ENCODE data around the gene OR6C75.
"Not testable (repeated sequence)": the region's sequence is repeated elsewhere in the genome, so short reads cannot be mapped to it uniquely, and the experiment has no call there.

The OR6C75 gene

DNA sequence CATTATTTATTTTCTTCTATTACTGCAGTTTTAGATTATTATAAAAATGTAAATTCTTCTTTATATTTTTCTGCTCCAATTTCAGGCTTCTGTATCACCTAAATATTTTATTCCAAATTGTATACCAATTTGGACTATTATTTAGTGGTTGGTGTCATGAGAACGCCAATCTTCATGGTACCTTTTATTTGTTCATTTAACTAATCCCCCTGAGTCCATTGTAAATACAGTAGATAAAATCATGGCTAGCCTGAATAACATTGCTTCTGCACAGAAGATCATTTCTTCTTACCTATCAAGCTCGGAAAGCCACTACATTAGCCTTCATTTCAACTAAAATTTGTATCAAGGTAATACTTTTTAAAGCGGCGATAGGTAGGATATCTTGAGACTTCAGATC lies at the start of gene OR6C75:
Gene OR6C75 (plus strand): TSS at position 301 of the 400 bp plus-strand sequence. CDS start 2,136 bp downstream, outside the sequence.
- no peak for DNase-seq

DNA sequence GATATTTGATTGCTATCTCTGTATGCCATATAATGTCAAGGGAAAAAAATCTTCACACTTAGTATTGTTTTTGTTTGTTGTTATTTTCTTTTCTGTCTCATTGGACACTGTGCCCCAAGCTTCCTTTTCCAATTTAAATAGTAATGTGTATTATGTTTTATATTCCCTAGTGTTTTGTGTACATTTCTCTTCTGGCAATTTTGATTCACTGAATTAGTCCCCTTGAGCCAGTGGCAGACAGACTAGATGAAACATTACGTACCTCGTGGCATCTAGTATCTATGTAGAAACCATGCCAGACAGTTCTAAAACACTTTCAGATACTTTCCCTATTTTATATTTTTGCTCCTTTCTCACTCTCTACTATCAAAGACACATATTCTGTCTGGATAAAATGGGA lies 48.7 kb upstream of the OR6C75 start, which contains the start of gene OR6C1:
Gene OR6C1 (plus strand): TSS at position 301 of the 400 bp plus-strand sequence. CDS start 6,257 bp downstream, outside the sequence.
- no peak for DNase-seq

DNA sequence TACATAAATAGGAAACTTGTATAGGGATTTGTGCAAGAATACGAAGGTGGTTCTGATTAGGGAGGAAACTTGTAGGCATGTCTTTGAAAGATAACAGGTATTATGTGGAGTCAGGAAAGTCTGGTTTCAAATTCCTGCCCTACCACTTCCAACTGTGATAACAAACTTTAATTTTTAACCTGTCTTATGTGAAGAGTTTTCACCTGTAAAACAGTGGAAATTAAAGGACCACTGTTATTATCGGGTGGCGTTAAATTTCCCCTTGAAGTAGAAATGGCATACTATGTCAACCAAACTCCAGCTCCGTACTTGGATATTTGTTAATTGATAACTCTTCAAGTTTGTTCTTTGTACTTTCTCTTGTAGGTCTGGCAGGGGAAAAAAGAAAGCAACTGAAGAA lies 42.6 kb upstream of the OR6C75 start:
- DNase-seq, result no peak

DNA sequence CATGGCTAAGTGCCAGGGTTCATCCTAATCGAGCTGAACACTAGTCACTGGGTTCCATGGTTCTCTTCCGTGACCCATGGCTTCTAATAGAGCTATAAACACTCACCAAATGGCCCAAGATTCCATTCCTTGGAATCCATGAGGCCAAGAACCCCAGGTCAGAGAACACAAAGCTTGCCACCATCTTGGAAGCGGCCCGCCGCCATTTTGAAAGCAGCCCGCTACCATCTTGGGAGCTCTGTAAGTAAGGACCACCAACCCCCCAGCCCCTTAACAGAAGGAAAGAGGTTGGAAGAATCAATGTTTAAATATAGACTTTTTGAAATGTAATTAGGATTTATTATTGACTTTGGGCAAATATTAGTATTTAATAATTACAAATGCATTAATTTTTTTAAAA lies 37.0 kb upstream of the OR6C75 start:
- not testable (repeated sequence) for DNase-seq

DNA sequence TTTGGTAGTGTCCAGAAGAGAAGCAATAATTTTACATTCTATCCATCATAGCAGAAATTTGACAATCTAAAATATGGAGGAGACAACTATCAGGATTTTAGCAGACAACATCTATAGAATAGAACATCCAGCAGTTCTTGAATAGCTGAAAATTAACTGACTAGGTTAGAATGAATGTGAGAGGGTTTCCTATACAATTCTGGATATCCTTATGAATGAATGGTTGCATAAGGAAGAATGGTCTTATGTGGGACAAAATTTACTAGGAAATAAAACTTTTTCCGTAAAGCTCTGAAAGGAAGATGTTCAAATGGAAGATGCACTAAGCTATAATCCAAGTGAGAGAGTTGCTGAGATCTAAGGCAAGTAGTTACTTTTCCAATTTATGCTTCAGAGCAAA lies 32.3 kb upstream of the OR6C75 start, which contains the start of gene OR6C3:
Gene OR6C3 (plus strand): TSS at position 301 of the 400 bp plus-strand sequence. CDS start 955 bp downstream, outside the sequence.
- no peak for DNase-seq

DNA sequence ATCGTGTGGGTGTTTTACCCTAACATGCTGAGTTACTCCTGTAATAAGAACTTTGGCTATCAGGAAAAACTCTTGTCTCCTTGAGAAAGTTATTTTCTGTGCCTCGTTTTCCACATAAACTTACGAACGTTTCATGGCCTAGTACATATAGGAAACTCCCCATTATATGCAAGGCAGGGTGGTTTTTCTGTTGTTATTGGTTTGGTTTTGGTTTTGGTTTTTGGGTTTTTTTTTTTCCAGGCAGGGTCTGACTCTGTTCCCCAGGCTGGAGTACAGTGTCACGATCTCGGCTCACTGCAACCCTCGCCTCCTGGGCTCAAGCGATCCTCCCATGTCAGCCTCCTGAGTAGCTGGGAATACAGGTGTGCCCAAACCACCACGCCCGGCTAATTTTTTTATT lies 26.8 kb upstream of the OR6C75 start:
- DNase-seq, result no peak

DNA sequence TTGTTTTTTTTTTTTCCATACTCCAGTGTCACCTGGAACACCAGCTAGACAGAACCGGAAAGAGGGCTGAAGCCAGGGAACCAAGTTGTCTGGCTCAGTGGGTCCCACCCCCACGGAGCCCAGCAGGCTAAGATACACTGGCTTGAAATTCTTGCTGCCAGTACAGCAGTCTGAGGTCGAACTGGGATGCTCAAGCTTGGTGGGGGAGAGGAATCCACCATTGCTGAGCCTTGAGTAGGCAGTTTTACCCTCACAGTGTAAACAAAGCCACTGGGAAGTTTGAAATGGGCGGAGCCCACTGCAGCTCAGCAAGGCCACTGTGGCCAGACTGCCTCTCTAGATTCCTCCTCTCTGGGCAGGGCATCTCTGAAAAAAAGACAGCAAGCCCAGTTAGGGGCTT lies 7.4 kb upstream of the OR6C75 start:
- not testable (repeated sequence) for DNase-seq

DNA sequence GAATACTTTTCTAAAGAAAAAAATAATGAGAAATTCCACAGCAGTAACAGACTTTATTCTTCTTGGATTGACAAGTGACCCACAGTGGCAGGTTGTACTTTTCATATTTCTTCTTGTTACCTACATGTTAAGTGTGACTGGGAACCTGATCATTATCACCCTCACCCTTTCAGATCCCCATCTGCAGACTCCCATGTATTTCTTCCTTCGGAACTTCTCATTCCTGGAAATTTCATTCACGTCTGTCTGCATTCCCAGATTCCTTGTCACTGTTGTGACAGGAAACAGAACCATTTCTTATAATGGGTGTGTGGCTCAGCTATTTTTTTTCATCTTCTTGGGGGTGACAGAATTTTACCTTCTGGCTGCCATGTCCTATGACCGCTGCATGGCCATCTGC lies 2.3 kb downstream of the OR6C75 start:
- no peak for DNase-seq

DNA sequence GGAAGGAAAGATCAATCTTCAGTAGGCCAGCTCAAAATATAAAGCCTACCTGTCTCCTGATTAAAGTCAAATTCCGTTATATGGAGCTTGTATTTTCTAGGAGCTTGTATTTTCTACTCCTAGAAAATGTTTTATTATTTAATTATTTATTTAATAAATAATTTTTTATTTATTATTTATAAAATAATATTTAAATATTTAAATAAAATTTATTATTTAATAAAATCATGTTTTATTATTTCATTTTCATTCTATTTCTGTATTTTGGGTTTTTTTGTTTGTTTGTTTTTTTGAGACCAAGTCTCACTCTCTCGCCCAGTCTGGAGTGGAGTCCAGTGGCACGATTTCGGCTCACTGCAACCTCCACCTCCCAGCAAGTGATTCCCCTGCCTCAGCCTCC lies 9.7 kb downstream of the OR6C75 start:
- no peak for DNase-seq

DNA sequence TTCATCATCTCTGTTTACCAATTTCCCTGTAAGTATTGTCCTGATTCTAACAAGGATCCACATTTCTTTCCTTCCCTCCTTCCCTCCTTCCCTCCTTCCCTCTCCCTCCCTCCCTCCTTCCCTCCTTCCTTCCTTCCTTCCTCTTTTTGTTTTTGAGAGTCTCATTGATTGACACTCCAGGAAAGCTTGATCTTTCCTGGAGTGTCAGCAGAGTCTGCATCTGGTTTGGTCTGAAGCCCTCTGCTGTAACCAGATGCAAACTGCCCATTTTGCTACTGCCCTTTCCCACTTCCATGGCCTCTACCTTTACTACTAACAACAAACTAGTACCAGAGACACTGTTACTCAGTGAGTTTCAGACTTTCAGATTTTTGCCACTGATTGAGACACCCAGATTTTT lies 23.1 kb downstream of the OR6C75 start:
- no peak for DNase-seq

DNA sequence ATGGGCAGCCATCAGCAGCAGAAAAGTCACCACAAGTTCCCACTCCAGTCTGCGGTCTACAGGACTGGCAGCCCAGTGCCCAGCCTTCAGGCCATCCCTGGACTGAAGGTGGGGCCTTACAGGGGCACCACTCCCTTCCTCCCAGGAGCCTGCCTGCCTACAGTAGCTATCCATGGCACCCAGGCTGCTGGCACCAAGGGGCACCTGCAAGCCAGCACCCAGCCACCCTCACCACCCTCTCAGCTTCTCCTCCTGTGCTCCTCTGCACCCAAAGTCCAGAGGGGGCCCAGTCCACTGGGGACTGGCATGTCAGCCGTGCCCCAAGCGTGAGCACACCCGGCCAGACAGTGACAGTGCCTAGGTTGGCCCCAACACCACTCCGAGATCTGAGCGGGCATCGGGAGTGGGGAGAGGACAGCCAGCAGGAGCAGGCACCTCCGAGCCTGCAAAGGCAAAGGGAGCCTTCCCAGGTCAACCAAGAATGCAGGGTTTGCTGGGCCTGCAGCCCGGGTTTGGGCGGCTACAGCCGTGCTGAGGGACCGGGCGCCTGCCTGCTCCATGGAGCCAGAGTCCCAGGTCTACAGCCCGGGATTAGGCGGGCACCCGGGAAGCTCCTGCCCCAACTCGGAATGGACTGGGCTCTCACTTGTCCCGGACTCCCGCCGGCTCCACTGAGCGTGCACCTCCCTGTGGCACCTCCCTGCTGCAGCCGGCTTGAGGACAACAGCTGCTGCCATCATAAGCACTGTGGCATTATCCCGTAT lies 29.4 kb downstream of the OR6C75 start:
- DNase-seq, result no peak

DNA sequence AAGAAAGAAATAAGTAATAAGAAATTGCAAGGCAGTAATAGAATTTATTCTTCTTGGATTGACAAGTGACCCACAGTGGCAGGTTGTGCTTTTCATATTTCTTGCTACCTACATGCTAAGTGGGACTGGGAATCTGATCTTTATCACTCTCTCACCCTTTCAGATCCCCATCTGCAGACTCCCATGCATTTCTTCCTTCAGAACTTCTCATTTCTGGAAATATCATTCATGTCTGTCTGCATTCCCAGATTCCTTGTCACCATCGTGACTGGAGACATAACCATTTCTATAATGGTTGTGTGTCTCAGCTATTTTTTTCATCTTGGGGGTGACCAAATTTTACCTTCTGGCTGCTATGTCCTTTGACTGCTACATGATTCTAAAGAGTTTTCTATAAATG lies 33.6 kb downstream of the OR6C75 start:
- no peak for DNase-seq

DNA sequence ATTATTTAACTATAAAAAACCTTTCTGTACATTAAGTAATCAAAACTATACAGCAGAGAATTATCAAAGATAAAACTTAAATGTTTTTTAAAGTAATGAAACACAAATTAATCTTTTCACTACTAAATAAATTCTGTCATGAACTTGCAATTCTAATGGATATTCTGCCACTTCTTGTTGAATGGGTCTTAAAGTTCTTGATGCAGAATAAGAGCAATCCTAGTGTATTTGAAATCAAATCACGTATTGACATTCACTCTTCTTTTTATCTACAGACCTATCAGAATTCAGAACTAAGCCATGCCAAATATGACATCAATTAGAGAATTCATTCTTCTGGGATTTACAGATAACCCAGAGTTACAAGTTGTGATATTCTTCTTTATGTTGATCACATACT lies 37.5 kb downstream of the OR6C75 start, which contains the start of gene OR6C65:
Gene OR6C65 (plus strand): TSS at position 301 of the 400 bp plus-strand sequence. CDS start 0 bp downstream, at position 301.
- DNase-seq, result no peak

DNA sequence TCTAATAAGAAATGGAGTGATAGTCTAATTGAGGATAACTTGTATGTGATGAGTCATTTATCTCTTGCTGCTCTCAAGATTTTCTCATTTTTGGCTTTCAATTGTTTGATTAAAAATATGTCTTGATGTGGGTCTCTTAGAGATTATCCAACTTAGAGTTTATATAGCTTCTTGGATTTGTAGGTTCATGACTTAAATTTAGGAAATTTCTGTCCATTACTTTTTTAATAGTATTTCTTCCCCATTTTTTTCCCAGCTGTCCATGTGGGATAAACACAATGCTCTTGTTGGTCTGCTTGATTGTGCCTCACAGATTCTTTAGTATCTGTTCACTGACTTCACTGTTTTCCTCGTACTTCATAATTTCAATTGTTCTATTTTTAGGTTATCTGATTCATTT lies 45.1 kb downstream of the OR6C75 start:
- no peak for DNase-seq

DNA sequence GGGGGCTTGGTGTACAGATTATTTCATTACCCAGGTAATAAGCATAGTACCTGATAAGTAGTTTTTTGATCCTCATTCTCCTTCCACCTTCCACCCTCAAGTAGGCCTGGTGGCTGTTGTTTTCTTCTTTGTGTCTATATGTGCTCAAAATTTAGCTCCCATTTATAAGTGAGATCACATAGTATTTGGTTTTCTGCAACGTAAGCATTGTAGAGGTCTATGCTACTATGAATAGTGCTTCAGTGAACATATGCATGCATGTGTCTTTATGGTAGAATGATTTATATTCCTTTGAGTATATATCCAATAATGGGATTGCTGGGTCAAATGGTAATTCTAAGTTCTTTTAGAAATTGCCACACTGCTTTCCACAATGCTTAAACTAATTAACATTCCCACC lies 46.4 kb downstream of the OR6C75 start:
- DNase-seq, result not testable (repeated sequence)

DNA sequence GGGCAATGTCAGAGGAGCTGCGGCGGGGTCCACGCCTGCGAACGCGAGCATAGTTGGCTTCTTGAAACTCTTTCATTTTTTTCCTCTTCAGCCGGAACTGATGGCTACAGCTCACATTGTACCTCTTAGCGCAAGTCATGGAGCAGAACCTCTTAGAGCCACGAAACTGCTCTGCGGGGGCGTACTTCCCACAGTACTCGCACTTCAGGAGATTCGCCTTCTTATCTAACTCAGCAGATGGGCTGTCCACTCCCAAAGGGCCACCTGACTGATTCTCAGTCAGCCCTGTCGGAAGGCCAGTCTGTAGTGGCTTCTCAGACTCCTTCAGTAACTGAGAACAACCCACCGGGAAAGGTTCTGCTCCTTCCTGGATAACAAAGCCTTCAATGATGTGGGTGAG lies 49.4 kb downstream of the OR6C75 start:
- DNase-seq, result not testable (repeated sequence)

DNA sequence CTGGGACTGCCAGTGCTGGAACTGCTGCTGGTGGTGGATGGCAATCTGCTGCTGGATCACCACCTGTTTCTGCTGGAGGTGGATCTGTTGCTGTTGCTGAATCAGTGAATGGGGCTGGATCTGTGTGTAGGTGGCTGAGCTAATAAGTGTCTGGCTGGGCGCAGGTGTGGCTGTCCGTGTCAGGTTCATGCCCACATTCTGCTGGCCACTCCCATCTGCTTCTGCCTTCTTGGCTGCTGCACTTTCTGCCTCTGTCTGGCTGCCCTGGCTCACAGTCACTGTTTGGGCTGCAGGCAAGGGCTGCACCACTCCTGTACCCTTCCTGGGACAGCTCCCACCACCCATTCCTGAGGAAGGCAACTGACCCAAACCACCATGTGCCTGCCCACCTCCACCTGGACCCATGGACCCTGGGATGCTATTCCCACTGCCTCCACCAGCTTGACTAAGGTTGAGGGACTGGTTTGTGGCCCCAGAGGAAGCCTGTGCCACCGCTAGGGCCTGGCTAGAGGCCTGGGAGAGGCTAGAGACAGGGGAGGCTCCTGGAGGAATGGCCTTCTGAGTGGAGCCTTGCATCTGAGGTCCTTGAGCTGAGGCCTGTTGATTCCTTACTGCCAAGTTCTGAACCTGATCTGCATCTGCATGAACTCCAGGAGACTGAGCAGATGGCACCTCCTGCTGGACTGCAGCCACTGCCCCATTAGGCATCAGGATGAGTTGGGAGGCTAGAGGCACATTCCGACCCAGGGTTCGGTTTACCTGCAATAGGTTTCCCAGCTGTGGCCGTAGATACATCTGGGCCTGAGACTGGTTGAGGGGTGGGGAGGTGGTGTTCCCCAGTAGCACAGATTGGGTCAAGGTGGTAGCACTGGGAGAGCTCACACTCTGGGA lies 51.0 kb downstream of the OR6C75 start:
- not testable (repeated sequence) for DNase-seq

DNA sequence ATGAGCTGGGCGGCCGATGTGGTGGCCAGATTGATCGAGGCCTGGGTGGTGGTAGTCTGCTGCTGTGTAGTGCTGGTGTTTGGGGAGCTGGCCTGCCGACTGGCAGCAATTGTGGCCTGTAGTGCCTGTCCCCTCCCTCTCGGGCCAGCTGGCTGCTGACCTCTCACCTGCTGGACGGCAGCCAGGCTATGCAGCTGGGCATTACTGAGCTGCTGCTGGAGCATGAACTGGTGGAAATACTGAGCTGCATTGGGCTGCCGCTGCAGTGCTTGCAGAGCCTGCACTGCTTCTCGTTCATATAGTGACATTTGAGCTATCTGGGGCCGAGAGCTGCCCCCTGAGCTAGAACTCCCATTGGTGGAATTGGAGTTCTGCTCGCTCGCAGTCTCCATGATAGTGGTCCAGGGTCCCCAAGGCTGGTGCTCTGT lies 51.6 kb downstream of the OR6C75 start:
- not testable (repeated sequence) for DNase-seq

DNA sequence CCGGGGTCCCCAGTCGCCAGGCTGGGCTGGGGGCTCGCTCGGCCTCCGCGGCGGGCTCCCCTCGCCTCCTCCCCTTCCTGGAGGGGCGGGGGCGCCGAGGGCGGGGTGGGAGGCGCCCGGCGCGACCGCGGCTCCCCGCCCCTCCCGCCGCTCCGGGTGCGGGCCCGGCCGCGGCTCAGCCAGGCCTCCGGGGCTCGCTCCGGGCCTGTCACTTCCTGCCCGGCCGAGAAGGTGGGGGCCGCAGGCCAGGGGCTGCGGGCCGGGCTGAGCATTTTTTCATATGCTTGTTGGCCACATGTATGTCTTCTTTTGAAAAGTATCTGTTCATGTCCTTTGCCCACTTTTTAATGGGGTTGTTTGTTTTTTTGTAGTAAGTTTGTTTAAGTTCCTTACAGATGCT lies 52.1 kb downstream of the OR6C75 start:
- DNase-seq, result not testable (repeated sequence)

DNA sequence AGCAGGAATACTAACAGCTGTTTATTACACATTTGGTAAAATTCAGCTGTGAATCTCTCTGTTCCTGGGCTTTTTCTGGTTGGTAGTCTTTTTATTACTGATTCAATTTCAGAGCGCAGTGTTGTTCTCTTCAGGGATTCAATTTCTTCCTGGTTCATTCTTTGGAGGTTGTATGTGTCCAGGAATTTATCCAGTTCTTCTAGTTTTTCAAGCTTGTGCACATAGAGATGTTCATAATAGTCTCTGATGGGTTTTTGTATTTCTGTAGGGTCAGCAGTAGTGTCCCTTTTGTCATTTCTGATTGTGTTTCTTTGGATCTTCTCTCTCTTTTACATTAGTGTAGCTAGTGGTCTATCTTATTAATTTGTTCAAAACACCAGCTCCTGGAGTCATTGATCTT lies 54.2 kb downstream of the OR6C75 start:
- no peak for DNase-seq

Measured in bone marrow (tissue), 2 donors.